Peyer's patch (tissue), 4 donors: ENCODE measurements around the gene NCBP1. TPM values are rescaled to one million over a fixed set of nuclear protein-coding genes. Genes with fewer than 3 reads are reported as not detected.

Experiments used
- DNase-seq, 3 donors: peaks; one replicate each; pipeline ENCODE4 v3.0.0-alpha.2; 2017 to 2019
- H3K27ac ChIP-seq, 4 donors: fragments of 200-600 bp; sonication (generic); one replicate each; pipeline ENCODE4 v1.5.1; 2016 to 2019
- H3K27me3 ChIP-seq, 2 donors: fragments of 200-600 bp; sonication (generic); one replicate each; pipeline ENCODE4 v1.5.1; 2019
- H3K36me3 ChIP-seq, 3 donors: fragments of 200-600 bp; sonication (generic); one replicate each; pipeline ENCODE4 v1.5.1; 2016 to 2019
- H3K4me1 ChIP-seq, 4 donors: fragments of 200-600 bp; sonication (generic); one replicate each; pipeline ENCODE4 v1.5.1; 2016 to 2019
- H3K4me3 ChIP-seq, 4 donors: fragments of 200-600 bp; sonication (generic); 1 replicate in 3 of 4; 2 replicates in 1 of 4; pipeline ENCODE4 v1.5.1; 2016 to 2019; ENCODE audit warnings: mild to moderate bottlenecking in 1 of 4
- H3K9me3 ChIP-seq, 4 donors: fragments of 200-600 bp; sonication (generic); one replicate each; pipeline ENCODE4 v1.5.1; 2016 to 2019; ENCODE audit warnings: mild to moderate bottlenecking in 1 of 4
- CTCF ChIP-seq, 6 experiments: fragments of 450-650 bp in 4 of 6; fragments of 200-600 bp in 2 of 6; sonication (generic) in 1 of 6; IDR thresholded peaks; one replicate each; pipeline ENCODE4 v1.5.1; 2017 to 2019; ENCODE audit warnings: antibody characterized with exemption in 6 of 6, mild to moderate bottlenecking in 3 of 6, moderate library complexity in 1 of 6
- POLR2A ChIP-seq, 2 donors: fragments of 450-650 bp; IDR thresholded peaks; one replicate each; pipeline ENCODE4 v1.5.1; 2017; ENCODE audit warnings: antibody characterized with exemption in 2 of 2, mild to moderate bottlenecking in 2 of 2, moderate library complexity in 2 of 2
- total RNA-seq, 4 donors: library from RNA; depleted of rRNA; stranded (reverse); fragments of >200 nt; gene quantifications; one replicate each; pipeline ENCODE4 v1.1.0, GENCODE V29; 2016

NCBP1 gene
- total RNA-seq, 4 donors from 2014 or later = 26.3 to 61.1 (median 28.1) TPM

DNA sequence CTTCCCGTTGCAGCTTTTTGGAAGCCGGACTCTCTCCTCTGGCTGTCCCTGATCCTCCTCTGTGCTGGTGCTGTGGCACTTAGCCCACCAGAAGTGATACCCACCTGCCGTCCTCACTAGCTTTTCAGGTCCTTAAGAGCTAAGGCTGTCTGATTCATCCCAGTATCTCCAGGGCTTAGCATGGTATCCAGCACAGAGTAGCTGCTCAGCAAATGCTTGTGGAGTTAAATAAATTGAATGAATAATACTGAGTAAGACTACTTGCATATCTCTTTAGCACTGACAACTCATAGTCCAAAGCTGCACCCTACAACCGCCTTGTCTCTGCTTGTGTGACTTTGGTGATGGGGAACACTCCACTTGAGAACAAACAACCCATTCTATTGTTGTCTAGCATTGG lies 71.2 kb downstream of the NCBP1 start:
- Histone ChIP-seq H3K4me3 (no peak overlapping the region), H3K4me1 (peaks cover 0 to 4% (median 0%) of the 10 kb centered on the region in 4 donors), H3K36me3 (no peaks in the 10 kb centered on the region), H3K9me3 (no peaks in the 10 kb centered on the region), H3K27ac (no peak overlapping the region), H3K27me3 (no peaks in the 10 kb centered on the region)
- TF ChIP-seq CTCF (IDR thresholded peaks at IDR 0.05) (no peak), POLR2A (IDR thresholded peaks at IDR 0.05) (no peak)
- DNase-seq = no peak

DNA sequence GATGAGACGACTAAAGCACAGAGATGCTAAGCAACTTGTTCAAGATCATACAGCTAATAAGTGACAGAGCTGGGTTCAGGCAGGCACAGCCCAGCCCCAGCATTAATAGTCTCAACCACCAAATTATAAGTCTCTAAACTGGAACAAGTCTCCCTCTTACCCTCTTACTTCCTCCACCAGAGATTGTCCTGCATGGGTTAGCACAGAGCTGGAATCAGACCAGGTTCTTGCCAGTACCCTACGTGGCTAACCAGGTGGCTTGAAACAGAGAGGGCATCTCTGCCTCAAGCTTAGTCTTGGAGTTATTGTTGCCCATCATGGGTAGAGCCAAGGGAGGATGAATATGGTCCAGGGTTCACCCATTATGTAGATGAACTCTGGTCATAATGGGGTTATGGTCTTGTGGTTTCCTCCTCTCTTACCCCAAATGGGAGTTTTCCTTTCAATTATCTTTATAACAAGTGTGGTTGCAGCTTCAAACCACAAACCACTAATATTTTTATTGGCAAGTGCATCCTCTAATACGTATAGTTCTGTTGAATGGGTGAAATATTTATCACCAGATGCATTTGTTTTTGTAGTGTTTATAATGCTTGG lies 71.8 kb downstream of the NCBP1 start:
- Histone ChIP-seq H3K4me1 (peaks cover 0 to 4% (median 0%) of the 10 kb centered on the region in 4 donors), H3K36me3 (no peaks in the 10 kb centered on the region), H3K27me3 (no peaks in the 10 kb centered on the region), H3K9me3 (no peaks in the 10 kb centered on the region), H3K27ac (no peak overlapping the region), H3K4me3 (no peak overlapping the region)
- no peak for DNase-seq
- TF ChIP-seq POLR2A (IDR thresholded peaks at IDR 0.05) (no peak), CTCF (IDR thresholded peaks at IDR 0.05) (no peak)

DNA sequence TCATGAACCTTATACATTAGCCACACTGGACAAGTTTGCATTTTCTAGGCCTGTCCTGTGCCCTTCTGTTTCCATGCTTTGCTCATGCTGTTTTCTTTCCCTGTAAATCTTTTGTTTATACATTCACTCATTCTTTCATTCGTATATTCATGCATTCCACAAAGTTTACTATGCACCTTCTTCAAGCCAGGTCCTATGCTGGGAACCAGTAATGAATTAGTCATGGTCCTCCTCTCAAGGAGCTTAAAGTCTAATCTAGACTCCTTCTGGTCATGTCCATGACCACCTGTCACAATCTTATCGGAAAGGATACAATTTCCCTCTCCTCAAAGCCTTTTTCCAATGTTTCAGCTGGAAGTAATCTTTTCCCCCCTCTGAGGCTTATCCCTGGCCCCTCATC lies 72.6 kb downstream of the NCBP1 start:
- Histone ChIP-seq H3K4me3 (no peak overlapping the region), H3K4me1 (peaks cover 0 to 4% (median 0%) of the 10 kb centered on the region in 4 donors), H3K27ac (no peak overlapping the region), H3K27me3 (no peaks in the 10 kb centered on the region), H3K9me3 (no peaks in the 10 kb centered on the region), H3K36me3 (no peaks in the 10 kb centered on the region)
- no peak for TF ChIP-seq CTCF (IDR thresholded peaks at IDR 0.05)
- no peak for TF ChIP-seq POLR2A (IDR thresholded peaks at IDR 0.05)
- DNase-seq = no peak

DNA sequence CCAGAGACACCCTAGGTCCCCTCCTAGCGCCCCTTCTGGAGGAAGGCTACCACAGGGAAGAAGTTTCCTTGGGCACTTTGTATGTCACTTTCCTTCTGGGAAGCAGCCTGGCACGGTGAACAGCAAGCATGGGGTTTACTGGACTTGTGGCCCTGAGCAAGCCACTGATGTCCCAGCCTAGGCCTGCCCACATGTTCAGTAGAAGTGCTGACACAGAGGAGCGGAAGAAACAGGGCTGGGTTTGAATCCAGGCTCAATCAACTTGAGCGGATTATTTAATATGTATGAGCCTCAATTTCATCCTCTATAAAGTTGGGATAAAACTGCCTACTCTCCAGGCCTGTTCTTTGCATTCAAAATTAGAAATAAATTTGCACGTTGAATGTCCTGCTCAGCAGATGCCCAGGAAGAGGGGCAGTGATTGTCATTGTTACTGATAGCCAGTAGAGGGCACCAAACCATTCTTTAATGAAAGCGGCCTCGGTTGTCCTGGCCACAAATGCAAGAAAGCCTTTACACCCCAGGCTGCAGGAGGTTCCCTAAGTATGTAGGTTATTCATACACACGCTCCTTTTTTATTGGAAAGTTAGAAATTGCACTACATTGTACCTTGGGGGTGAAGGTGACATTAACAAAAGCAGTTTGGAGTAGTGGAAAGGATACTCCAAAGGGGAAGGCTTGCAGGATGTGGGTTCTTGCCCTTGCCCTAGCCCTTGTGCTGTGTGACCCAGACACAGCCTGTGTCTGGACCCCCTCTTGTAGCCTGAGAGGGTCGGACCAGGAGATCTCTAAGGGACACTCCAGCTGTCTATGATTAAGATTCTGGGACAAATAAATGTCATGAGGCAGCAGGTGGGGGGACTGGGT lies 77.0 kb downstream of the NCBP1 start:
- H3K4me1 ChIP-seq = no peaks in the 10 kb centered on the region
- no peak overlapping the region for H3K27ac ChIP-seq
- TF ChIP-seq CTCF (IDR thresholded peaks at IDR 0.05) = peak; percentile 72 to 91 (median 83)
- no peak for TF ChIP-seq POLR2A (IDR thresholded peaks at IDR 0.05)
- H3K9me3 ChIP-seq = no peaks in the 10 kb centered on the region
- H3K27me3 ChIP-seq = no peaks in the 10 kb centered on the region
- peak in 2 of 3 donors; percentile 34 to 70 for DNase-seq
- no peaks in the 10 kb centered on the region for H3K36me3 ChIP-seq
- H3K4me3 ChIP-seq = no peak overlapping the region

GRCh38 chr9:97711223-97711626 lies 77.6 kb downstream of the NCBP1 start:
- no peak for DNase-seq

More at GRCh38 chr9:97711223-97711626, 77.6 kb downstream of the NCBP1 start:
- Histone ChIP-seq H3K27ac (no peak overlapping the region), H3K4me3 (no peak overlapping the region), H3K9me3 (no peaks in the 10 kb centered on the region), H3K4me1 (no peaks in the 10 kb centered on the region), H3K27me3 (no peaks in the 10 kb centered on the region), H3K36me3 (no peaks in the 10 kb centered on the region)
- TF ChIP-seq CTCF (IDR thresholded peaks at IDR 0.05) = no peak
- TF ChIP-seq POLR2A (IDR thresholded peaks at IDR 0.05) = no peak
